GM19351 (cell line): ENCODE results near the gene DCTPP1.

Source experiments
- ATAC-seq: cut with Tn5 transposase; IDR thresholded peaks from one replicate; pipeline ENCODE4 v1.9.1; 2021; ENCODE audit warnings: mild to moderate bottlenecking, moderate library complexity; ENCODE audit not compliant: unreplicated experiment

The DCTPP1 gene

DNA sequence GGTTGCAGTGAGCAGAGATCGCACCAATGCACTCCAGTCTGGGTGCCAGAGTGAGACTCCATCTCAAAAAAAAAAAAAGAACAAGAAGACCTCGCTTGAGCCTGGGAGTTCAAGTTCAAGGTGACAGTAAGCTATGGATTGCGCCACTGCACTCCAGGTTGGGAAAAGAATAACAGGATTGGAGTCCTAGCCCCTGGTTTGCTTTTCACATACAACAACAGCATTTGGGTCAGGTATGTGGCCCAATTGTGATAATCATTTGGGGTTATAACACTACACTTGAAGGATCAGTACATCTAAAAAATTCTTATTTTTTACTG lies 19.2 kb upstream of the DCTPP1 start:
- ATAC-seq, result no peak

- ATAC-seq, result no peak
Observed at GRCh38 chr16:30447512-30448226, 17.8 kb upstream of the DCTPP1 start.

GRCh38 chr16:30446203-30446595 lies 16.4 kb upstream of the DCTPP1 start:
- no peak for ATAC-seq

DNA sequence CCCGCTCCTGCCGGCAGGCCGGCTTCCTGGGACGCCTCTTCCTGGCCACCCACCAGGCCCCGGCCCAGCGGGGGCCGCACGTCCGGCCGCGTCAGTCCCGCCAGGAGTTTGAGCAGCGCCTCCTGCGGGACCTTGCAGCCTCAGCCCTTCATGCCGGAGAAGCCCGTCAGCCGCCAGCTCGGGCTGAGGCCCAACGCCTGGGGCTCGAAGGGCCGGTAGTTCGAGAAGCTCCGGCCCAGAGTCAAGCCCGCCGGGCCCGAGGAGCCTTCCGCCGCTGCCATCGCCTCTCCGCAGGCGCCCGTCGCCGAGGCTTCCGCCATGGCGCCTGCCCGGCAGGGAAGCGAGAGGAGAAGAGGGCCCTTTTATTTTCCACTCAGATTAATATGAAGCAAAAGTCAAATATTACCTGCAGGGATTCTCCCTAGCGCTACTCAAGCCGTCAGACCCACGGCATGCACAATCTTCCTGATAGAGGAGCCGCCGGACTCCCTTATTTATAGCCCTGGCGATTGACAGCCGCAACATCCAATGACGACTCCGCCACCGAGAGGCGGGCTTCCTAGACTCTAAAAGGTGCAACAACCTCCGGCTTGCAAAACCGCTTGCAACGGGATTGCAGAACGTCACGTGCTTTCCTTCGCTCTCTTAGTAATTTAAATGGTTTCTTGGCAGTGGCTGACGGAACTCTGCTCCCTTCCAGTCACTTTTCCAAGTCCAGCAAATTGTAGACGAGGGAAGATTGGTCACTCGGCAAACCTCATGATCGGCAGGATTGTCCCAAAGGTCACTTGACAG lies 15.8 kb upstream of the DCTPP1 start, which contains the start of gene SEPHS2:
Gene SEPHS2, minus strand, starts transcription at position 467 of the 795 bp plus-strand sequence. Its CDS starts 147 bp downstream, at position 320.
- ATAC-seq, result peak; percentile 86

GRCh38 chr16:30445149-30445407 lies 15.2 kb upstream of the DCTPP1 start:
- ATAC-seq, result no peak

DNA sequence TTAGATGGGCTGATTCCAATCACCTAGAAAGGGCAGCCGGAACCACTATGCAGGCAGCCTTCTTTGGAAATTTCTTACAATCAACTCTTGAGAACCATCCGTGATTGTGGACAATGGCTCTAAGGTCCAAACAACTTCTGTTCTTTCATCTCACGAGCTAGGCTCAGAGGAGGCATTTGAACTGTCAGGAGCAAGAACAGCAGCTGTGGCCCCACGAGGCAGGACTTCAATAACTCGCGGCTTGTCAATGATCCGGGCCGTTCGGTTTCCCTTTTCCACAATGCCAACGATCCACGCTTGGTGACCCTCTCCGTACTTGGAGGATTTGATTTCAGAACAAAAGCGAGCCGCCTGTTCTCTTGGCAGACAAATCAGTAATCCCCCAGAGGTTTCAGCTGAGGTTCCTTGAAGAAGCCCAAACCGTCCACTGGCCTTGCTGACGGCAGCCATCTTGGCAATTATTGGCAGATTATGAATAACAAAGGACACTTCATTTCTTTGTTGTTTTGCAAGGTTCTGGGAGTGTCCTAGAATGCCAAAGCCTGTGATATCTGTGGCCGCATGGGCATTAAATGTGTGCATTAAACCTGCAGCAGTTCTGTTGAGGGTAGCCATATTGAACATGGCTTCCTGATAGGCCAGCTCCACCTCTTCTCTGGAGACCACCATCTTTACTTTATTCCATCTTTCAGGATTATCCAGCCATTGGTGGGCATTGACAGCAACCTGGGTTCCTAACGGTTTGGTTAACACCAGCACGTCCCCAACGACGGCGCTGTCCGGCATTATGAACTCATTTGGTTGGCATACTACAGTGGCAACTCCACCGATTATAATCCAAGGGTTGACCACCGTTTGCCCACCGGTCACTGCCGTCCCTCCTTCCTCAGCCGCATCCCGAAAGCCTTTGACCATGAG lies 14.7 kb upstream of the DCTPP1 start:
- no peak for ATAC-seq

DNA sequence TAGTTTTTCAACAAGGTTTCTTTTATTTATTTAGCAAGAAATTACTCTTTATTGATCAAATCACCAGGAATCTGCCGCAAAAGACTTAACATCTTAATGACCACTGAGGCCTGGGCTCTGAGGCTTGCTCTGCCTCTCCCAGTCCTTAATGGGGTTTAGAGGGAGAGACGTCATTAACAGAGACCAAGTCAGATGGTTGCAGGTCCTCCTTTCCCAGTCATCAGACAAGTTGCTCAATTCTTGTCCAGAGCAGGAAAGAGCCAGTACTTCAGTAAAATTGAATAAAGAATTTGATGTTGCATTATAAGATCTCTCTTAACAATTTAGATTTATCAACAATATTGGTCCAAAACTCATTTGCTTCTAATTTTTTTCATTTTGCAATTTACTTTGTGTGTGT lies 13.8 kb upstream of the DCTPP1 start:
- ATAC-seq, result no peak

- no peak for ATAC-seq
Observed at GRCh38 chr16:30439720-30440348, 10.0 kb upstream of the DCTPP1 start.

GRCh38 chr16:30438835-30439234 lies 9.0 kb upstream of the DCTPP1 start:
- ATAC-seq, result no peak

- ATAC-seq, result no peak
Observed at GRCh38 chr16:30437511-30438046, 7.7 kb upstream of the DCTPP1 start.

DNA sequence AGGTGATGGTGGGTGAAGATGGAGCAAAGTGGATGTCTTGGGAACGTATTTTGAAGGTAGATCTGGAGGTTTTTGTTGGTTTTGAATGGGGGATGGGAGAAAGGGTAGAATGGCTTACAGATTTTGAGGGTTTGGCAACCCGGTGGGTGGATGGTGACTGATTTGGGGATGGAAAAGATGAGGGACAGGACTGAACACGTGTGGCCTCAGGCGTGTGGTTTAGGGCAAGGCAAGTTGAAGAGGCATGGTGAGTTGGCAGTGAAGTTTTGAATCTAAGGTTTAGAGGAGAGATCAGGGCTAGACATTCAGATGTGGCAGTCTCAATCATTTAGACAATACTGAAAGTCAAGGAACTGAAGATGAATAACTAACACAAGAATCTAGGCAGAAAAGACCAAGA lies 5.0 kb upstream of the DCTPP1 start:
- no peak for ATAC-seq

GRCh38 chr16:30430428-30430970 lies 669 bp upstream of the DCTPP1 start:
- ATAC-seq, result peak; percentile 16

DNA sequence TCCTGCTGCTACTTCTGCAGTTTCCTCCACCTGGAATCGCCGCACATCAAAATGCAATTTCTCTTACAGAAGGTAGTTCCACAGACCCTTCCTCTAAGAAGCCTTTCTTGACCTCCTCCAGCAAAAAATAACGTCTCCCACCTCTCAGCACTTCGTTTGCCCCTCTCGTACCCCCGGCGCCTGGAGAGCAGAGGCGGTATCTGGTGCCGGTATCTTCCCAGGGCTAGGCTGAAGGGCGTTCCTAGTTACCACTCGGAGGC lies 482 bp downstream of the DCTPP1 start:
- no peak for ATAC-seq

DNA sequence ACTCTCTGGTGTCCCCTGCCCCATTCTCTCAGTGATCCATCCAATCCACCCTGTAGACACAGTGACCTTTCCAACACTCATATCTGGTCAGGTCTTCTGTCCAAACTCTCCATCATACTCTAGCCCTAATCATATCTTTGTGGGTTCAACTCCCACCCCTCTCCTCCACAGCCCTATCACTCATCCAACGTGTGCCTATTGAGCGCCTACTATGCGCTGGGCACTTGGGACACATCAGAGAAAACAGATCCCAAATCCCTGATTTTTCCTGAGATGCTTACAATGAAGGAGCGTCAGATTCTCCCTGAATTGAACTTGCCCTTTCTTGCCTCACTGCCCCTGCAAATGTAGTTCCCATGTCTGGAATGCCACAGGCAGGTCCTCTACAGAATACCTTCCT lies 1.8 kb downstream of the DCTPP1 start:
- ATAC-seq, result no peak

GRCh38 chr16:30421010-30421409 lies 8.8 kb downstream of the DCTPP1 start:
- no peak for ATAC-seq

GRCh38 chr16:30418350-30419181 lies 11.3 kb downstream of the DCTPP1 start:
- no peak for ATAC-seq

- ATAC-seq, result peak; percentile 86
Observed at GRCh38 chr16:30417529-30418349, 12.1 kb downstream of the DCTPP1 start.

- ATAC-seq, result no peak
Observed at GRCh38 chr16:30416624-30417528, 13.0 kb downstream of the DCTPP1 start.
